C4-2B (cell line): ENCODE data around the gene ITGA4.

Source experiments
- CTCF ChIP-seq: fragments of 450-650 bp; conservative IDR thresholded peaks from 2 replicates; pipeline ENCODE4 v1.5.1; 2017; ENCODE audit warnings: mild to moderate bottlenecking
- ZFX ChIP-seq: fragments of 450-650 bp; IDR thresholded peaks from 2 replicates; pipeline ENCODE4 v1.6.1; 2017

GRCh38 chr2:181441670-181442069 lies 15.5 kb upstream of the ITGA4 start:
- TF ChIP-seq CTCF (no peak), ZFX (no peak)
